Right lobe of liver (tissue), 6 donors: ENCODE data around the gene FKBP8. TPM values are rescaled to one million over a fixed set of nuclear protein-coding genes. Genes with fewer than 3 reads are reported as not detected.

ENCODE experiments used
- ATAC-seq, 4 donors: fragments of 200-7000 bp; cut with Tn5 transposase; one replicate each; pipeline ENCODE4 v1.9.1; 2020; ENCODE audit warnings: mild to moderate bottlenecking in 4 of 4, moderate library complexity in 4 of 4
- DNase-seq, 3 donors: peaks; one replicate each; pipeline ENCODE4 v3.0.0-alpha.2; 2020
- H3K27ac ChIP-seq, 3 donors: fragments of 200-600 bp; one replicate each; pipeline ENCODE4 v1.8.0; 2022
- H3K27me3 ChIP-seq, 2 donors: fragments of 200-600 bp; one replicate each; pipeline ENCODE4 v1.8.0; 2022
- H3K36me3 ChIP-seq, 4 donors: fragments of 200-600 bp; sonication (generic) in 1 of 4; one replicate each; pipeline versions ENCODE4 v1.5.1 to v1.8.0; 2017 to 2022; ENCODE audit warnings: control low read depth in 1 of 4
- H3K4me1 ChIP-seq, 4 donors: fragments of 200-600 bp; sonication (generic) in 1 of 4; one replicate each; pipeline versions ENCODE4 v1.5.1 to v1.8.0; 2017 to 2022; ENCODE audit warnings: control low read depth in 1 of 4
- H3K4me3 ChIP-seq, 3 donors: fragments of 200-600 bp; one replicate each; pipeline ENCODE4 v1.8.0; 2022
- H3K9me3 ChIP-seq, 4 donors: fragments of 200-600 bp; sonication (generic) in 1 of 4; one replicate each; pipeline versions ENCODE4 v1.5.1 to v1.8.0; 2017 to 2022; ENCODE audit warnings: control low read depth in 1 of 4
- POLR2A ChIP-seq: fragments of 450-650 bp; IDR thresholded peaks from one replicate; pipeline ENCODE4 v1.6.1; 2017; ENCODE audit warnings: antibody characterized with exemption, mild to moderate bottlenecking
- WGBS: methylation state at CpG from one replicate; pipeline ENCODE4 v1.1.6; 2018; ENCODE audit warnings: low coverage, low lambda C conversion rate; ENCODE audit not compliant: insufficient coverage; ENCODE audit errors: missing lambda C conversion rate; 5-methylcytosine and 5-hydroxymethylcytosine counted together
- intact Hi-C, 2 donors: fragments of 100-400 bp; cut with DNase I; formaldehyde crosslinking; loops; one replicate each; pipeline versions ENCODE4 v1.11.2 to v1.14.1; 2022
- total RNA-seq, 6 experiments: library from RNA; depleted of rRNA in 2 of 6; stranded (reverse); fragments of >200 nt in 2 of 6; fragmentation: NEBNext Ultra II Directional in 3 of 6; extraction: Animal tissue kit (Norgen Biotek cat#: 25700) in 3 of 6; gene quantifications; one replicate each; pipeline versions ENCODE4 v1.1.0 to v1.2.4, GENCODE V29; 2016 to 2023
- TF ChIP-seq, protein P1 (sequence below), 4 donors: fragments of 200-600 bp in 3 of 4; fragments of 450-650 bp in 1 of 4; IDR thresholded peaks; one replicate each; pipeline versions ENCODE4 v1.5.1 to v1.8.0; 2016 to 2022; ENCODE audit warnings: antibody characterized with exemption in 4 of 4, mild to moderate bottlenecking in 2 of 4
- donor health status: DM: no; HTN: yes; CAD: no.
- donor health status: DM: no; HTN: no; CAD: no.
- donor health status: DM: no; HTN: no; CAD: no.
- donor health status: DM: no; HTN: yes; CAD: no.
- donor health status: DM: no; HTN: yes; CAD: no.

Gene FKBP8
- total RNA-seq, 6 experiments from 2014 or later: 92.7 to 179 (median 118) TPM

GRCh38 chr19:18510216-18510615 is 33.2 kb downstream of the FKBP8 start:
- H3K27me3 ChIP-seq: no peaks in the 10 kb centered on the region
- DNase-seq (no peak), ATAC-seq (no peak)
- peaks cover 5 to 64% (median 35%) of the 10 kb centered on the region in 4 donors for H3K4me1 ChIP-seq
- H3K27ac ChIP-seq: peak overlapping the region in 1 of 3 donors; percentile 36
- intact Hi-C loops: loop anchor here in 1 of 2 donors (10.0 kb wide), 1 partner anchor 55 kb away; no protein-coding TSS in a partner anchor
- no peak for TF ChIP-seq POLR2A
- TF ChIP-seq, protein P1, sequence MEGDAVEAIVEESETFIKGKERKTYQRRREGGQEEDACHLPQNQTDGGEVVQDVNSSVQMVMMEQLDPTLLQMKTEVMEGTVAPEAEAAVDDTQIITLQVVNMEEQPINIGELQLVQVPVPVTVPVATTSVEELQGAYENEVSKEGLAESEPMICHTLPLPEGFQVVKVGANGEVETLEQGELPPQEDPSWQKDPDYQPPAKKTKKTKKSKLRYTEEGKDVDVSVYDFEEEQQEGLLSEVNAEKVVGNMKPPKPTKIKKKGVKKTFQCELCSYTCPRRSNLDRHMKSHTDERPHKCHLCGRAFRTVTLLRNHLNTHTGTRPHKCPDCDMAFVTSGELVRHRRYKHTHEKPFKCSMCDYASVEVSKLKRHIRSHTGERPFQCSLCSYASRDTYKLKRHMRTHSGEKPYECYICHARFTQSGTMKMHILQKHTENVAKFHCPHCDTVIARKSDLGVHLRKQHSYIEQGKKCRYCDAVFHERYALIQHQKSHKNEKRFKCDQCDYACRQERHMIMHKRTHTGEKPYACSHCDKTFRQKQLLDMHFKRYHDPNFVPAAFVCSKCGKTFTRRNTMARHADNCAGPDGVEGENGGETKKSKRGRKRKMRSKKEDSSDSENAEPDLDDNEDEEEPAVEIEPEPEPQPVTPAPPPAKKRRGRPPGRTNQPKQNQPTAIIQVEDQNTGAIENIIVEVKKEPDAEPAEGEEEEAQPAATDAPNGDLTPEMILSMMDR (IDR thresholded peaks at IDR 0.05): no peak
- no peaks in the 10 kb centered on the region for H3K36me3 ChIP-seq
- H3K4me3 ChIP-seq: no peak overlapping the region
- 83% methylated on average over 4 of the region's 8 CpGs for WGBS
- no peaks in the 10 kb centered on the region for H3K9me3 ChIP-seq

- H3K9me3 ChIP-seq: no peaks in the 10 kb centered on the region
- peaks cover 5 to 64% (median 39%) of the 10 kb centered on the region in 4 donors for H3K4me1 ChIP-seq
- no peak for DNase-seq
- H3K27ac ChIP-seq: peak overlapping the region in 2 of 3 donors; percentile 89 to 92
- H3K4me3 ChIP-seq: no peak overlapping the region
- no peak for TF ChIP-seq POLR2A
- TF ChIP-seq, protein P1 (IDR thresholded peaks at IDR 0.05): no peak
- 80% methylated on average over 1 of the region's 7 CpGs for WGBS
- no peaks in the 10 kb centered on the region for H3K27me3 ChIP-seq
- ATAC-seq: no peak
- no peaks in the 10 kb centered on the region for H3K36me3 ChIP-seq
- intact Hi-C loops: no loop called here
Measured at GRCh38 chr19:18508585-18508984, 34.8 kb downstream of the FKBP8 start.

GRCh38 chr19:18507727-18508440 is 35.5 kb downstream of the FKBP8 start:
- DNase-seq: peak in 2 of 3 donors; percentile 80 to 82
- intact Hi-C loops: no loop called here
- peak; percentile 44 to 67 (median 58) for ATAC-seq
- Histone ChIP-seq H3K4me3 (no peak overlapping the region), H3K9me3 (no peaks in the 10 kb centered on the region), H3K27me3 (no peaks in the 10 kb centered on the region), H3K27ac (peak overlapping the region in 2 of 3 donors; percentile 89 to 92), H3K4me1 (peaks cover 5 to 66% (median 43%) of the 10 kb centered on the region in 4 donors), H3K36me3 (no peaks in the 10 kb centered on the region)
- TF ChIP-seq POLR2A: no peak
- TF ChIP-seq, protein P1 (IDR thresholded peaks at IDR 0.05): peak in 2 of 4 donors; percentile 14 to 23
- 45% methylated on average over 9 of the region's 11 CpGs for WGBS

- no peak overlapping the region for H3K4me3 ChIP-seq
Measured at GRCh38 chr19:18507021-18507726, 36.2 kb downstream of the FKBP8 start.

More at GRCh38 chr19:18507021-18507726, 36.2 kb downstream of the FKBP8 start:
- DNase-seq: peak in 2 of 3 donors; percentile 85 to 88
- peak; percentile 8 to 68 (median 60) for ATAC-seq
- no peaks in the 10 kb centered on the region for H3K27me3 ChIP-seq
- H3K27ac ChIP-seq: peak overlapping the region; percentile 10 to 92 (median 89)
- TF ChIP-seq, protein P1 (IDR thresholded peaks at IDR 0.05): no peak
- no peak for TF ChIP-seq POLR2A
- no peaks in the 10 kb centered on the region for H3K36me3 ChIP-seq
- peaks cover 5 to 73% (median 48%) of the 10 kb centered on the region in 4 donors for H3K4me1 ChIP-seq
- WGBS: 0% methylated on average over 3 of the region's 9 CpGs
- intact Hi-C loops: no loop called here
- no peaks in the 10 kb centered on the region for H3K9me3 ChIP-seq
